GM21447 (cell line): ENCODE measurements around the gene HOXA9.

Source experiments
- ATAC-seq: cut with Tn5 transposase; IDR thresholded peaks from one replicate; pipeline ENCODE4 v1.9.1; 2021; ENCODE audit not compliant: unreplicated experiment

Gene HOXA9

DNA sequence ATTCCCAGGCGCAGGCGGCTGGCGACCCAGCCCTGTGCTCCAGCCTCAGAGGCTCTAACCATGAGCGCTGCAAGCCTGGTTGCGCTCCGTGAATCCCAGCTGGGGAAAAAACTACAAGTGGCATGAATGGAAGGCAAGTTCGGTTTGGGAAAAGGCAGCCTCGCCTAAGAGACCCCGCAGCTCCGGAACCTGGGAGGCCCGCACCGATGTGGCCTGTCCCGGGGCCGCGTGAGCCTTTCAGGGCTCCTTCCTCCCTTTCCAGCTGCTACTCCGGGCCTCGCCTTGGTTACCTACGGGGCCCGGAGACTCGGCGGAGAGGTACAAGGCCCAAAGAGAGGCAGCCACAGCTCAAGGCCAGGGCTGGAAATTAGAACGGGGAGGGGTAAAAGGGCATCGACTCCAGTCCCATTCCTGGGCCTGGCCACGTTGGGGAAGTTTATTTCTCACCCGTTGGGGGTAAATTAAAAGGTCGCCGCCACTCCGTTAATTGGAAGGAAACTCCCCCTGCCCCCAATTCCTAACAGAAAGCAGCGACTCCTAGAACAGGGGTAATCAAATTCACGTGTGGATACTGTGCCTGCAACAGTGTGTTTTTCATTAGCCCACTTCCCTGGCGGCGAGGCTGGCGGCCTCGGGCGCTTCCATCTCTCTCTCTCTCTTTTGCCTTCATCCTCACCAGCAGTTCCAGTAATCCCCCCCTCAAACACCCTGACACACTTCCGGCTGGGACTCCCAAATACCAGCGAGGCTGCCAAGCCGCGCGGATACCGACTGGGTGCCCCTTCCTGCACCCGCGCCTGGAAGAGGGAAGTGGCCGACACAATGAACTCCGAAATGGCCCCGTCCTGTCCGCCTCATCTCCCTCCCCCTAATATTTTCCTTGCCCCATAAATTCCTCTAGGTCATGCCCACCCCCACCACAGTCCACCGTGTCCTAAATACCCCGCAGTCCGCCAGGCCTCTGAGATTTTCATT lies 1.5 kb upstream of the HOXA9 start:
- no peak for ATAC-seq

DNA sequence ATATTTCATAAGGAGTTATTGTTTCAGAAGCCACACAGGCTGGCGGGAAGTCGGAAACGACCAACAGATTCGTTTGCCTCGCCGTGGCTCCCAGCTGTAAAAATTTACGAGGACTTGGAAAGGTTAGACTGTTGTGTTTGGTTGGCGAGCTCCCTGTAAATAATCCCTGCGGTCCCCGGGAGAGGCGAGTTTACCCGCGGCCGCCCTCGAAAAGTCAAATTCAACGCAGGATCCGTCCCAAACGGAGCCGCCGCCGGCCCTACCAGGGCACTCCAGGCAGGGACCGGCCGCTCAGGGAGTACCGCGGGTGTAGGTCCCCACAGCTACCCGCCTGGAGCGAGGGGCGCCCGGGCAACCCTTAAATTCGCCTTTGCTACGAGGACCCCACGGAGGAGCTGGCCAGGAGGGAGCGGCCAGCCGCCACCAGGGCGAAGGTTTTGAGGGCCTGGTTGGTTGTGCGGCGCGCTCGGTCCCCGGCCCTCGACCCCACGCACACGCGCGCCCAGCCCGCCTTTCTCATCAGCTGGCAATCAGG lies 726 bp upstream of the HOXA9 start:
- ATAC-seq = no peak

DNA sequence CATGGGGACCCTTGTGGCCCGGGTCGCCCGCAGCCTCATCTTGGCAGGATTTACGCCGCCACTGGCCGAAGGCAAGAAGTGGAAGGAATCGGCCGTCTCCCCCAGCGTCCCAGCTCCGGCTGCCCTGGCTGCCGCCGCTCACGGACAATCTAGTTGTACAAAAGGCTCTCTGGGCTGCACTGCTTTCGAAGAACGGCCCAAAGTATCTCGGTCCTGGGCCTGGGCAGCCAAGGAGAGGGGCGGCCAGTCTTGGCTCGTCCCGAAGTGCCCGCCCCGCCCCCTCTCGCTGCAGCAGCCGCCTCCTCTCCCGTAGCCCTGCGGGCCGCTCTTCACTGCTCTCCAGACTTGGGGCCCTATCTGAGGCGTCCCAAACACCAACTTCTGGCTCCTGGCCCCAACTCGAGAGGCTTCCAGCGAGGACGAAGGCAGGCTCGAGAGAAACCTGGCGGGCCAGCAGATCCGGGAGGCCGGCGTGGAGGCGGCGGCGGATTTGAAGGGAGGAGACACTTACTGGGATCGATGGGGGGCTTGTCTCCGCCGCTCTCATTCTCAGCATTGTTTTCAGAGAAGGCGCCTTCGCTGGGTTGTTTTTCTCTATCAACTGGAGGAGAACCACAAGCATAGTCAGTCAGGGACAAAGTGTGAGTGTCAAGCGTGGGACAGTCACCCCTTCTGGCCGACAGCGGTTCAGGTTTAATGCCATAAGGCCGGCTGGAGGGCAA lies 809 bp downstream of the HOXA9 start:
- no peak for ATAC-seq

DNA sequence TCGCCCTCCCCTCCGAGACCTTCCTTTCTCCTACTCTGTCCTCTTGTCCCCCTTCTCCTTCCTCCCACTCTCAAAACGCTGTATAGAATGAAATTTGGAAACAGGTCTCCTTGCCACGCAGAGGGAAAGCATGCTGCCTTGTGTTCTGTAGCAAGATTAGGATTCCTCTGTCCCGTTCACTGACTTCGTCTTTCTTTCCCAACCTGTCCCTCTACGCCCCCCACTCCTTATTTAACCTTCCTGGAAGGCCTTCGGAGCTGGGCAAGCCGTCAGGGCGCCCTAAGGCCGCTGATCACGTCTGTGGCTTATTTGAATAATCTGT lies 1.3 kb downstream of the HOXA9 start:
- ATAC-seq = no peak

DNA sequence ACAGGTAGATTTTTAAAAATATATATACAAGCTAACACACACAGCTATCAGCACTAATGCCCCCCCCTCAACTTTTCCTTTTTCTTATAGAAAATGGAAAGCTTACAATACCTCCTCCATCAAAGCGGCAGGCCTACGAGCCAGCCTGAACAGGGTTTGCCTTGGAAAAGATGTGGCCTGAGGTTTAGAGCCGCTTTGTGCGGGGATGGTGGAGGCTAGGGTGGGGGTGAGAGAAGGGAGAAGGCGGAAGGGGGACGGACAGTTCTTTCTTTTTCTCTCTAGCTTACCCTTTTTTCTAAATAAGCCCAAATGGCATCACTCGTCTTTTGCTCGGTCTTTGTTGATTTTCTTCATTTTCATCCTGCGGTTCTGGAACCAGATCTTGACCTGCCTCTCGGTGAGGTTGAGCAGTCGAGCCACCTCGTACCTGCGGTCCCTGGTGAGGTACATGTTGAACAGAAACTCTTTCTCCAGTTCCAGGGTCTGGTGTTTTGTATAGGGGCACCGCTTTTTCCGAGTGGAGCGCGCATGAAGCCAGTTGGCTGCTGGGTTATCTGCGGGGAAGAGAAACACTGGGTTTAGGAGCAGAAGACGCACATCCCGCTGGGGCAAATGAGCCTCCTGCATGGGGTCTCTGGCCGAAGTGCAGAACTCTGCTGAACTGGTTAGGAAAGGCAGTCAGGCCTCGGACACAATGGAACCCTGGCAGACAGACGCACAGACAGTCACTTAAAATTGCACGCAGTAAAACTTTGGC lies 1.9 kb downstream of the HOXA9 start:
- no peak for ATAC-seq

DNA sequence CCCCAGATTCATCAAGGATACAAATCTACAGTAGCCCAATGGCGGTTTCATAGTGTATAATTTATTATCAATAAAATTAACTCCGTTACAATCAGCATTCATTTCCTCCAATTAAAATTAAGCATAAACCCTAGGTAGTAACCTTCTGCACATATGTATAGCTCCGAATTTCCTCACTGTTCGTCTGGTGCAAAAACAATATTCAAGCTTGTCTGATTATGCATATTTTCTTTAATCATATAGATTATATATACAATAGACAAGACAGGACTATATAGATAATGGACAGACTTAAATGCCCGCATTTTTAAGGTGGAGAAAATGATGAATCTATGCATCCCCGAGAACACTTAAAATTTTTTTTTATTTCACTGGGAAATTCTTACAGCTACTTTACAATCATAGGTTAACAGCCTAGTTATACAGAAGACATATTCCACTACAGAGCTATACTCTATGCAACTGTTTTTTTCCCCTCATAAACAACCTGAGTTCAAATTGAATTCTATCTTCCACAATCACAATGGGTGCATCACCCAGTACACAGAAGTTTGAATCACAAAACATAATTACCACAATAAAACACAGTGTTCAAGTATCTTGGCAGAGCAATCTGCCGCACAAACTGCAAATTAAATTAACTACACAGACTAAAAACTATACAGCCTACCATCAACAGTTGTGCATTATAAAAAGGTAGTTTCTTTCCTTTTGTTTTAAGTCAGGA lies 2.6 kb downstream of the HOXA9 start:
- no peak for ATAC-seq

DNA sequence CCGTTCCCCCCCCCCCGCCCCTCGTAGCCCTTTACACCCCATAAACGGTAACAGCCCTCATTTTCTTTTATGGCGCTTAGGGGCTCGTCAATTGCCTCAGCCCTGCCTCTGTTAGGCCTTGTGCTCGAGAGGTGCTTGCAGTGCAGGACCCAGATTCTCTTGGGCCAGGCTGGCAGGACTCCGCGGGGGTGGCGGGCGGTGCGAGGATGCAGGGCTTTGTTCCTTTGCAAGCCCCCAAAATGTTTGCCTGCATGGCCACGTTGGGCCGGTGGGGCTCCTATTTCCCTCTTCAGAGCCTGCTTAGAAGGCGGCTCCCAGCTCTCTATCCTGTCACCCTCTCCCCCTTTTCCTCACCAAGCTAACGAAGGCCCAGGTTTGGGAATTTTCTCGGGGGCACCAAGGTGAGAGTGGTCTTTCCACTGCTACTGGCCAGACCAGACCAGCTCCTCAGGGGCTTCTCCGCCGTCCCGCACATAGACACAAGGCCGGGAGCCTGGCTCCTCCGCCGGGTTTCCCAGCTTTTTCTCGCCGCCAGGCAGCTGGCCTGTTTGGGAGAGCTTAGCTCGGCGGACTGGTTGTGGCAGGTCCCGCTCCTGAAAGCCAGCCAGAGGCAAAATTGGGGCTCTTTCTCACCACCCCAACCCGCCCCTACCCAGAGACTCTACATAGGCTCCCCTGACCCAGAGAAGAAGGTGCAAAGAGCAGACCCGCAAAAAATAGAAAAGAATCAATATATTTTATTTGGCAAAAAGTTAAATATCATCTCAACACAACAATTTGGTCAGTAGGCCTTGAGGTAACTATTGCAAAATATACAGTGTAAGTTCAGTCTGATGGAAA lies 3.4 kb downstream of the HOXA9 start:
- no peak for ATAC-seq

DNA sequence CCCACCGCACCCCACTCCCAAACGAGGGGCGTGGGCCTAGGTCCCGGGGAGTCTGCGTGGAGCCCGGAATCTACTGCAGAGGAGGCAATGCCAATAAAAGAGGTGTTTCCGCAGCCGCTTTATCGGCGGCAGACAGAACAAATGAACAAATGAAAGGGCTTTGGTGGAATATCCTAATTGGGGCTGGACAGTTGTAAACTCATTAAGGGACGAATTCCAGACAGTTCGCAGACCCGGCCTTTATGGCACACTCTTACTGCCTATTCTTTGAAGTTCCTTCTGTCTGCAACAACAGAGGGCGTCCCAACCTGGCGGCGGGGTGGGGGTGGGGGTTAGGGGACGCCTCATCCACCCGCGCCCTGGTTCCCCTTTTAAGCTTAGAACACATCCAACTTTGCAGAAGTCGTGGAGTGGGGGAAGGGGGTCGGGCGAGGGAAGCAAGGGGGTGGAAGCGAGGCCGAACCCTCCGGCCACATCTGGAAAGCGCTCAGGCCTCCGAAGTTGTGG lies 4.1 kb downstream of the HOXA9 start:
- ATAC-seq = no peak

DNA sequence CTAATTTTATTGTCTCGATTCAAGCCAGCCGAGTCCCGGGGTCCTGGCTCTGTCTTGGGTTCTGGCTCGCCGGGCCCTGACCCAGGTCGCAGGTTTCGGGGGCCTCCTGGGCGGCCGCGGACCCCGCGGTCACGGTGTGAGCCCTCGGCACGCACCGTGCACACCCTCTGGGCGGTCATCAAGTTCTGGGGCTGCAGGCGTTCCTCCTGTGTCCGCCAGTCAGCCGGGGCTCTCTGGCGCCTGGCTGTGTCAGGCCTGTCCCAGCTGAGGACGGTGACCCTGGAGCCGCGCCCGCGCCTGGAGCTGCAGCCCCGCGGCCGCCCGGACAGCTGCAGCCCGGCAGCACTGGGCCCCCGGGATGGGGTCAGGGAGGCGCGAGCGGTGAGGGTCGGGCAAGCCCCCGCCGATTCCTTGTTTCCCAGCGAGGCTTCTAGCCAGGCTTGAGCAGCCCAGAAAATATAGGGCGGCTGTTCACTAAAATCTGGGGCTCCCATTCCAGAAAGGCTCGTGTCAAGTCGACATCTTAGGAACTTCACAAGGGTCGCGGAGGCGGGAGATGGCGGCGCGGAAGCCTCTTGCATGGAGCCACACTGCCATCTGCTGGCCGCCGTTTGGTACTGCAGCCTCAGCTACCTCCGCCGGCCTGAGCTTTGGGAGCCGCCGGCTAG lies 4.7 kb downstream of the HOXA9 start:
- no peak for ATAC-seq

DNA sequence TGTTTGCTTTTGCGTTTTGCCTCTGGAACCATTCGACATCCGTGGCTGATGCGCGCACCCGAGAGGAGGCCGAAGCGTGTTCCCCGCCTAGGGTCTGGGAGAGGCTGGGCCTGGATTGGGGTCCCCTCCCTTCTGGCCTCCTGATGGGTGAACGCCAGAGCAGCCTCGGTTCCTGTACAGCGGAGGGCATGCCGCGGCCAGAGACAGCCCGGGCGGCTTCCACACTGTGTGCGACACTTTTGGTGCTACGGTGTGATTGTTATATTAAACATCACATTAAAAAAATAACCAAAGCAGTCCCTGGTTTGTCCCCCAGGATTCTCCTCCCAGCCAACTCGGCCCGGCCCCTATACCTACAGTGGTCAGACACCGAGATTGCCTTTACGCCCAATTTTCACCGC lies 5.2 kb downstream of the HOXA9 start:
- ATAC-seq = no peak

DNA sequence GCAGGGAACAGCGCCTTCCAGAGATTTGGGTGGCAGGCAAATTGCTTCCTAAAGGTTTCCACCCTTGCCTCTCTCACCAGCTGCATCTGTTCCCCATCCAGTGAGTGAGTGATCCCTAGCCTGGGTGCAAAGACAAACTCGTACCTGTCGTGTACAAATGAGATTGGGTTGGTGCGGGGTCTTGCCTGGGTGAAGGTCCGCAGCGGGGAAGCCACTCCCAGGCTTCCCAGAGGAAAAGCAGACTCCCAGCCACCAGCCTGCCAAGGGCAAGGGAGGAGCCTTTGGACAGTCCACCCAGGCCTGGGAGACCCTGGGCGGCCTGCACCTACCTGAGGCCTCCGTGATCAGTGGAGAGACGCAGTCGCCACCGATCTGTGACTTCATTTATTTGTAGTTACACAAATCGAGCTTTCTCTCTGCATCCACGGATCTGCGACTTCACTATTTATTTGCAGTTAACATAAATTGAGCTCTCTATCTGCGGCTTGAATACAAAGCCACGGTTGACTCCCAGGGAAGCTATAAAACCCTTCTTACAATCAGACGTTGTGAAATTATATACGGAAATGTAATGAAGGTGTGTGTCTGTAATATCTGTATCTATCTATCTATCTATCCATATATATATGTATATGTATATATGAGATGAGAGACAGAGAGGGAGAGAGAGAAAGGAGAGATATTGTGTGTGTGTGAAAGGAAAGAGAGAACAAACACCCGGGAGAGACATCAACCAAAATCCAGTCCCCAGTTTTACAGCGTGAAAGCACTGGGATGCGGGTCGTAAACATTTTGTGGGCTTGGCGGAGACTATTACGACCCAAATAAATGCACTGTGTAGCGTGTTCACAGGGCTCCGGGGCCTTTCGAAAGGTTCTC lies 5.8 kb downstream of the HOXA9 start:
- no peak for ATAC-seq

DNA sequence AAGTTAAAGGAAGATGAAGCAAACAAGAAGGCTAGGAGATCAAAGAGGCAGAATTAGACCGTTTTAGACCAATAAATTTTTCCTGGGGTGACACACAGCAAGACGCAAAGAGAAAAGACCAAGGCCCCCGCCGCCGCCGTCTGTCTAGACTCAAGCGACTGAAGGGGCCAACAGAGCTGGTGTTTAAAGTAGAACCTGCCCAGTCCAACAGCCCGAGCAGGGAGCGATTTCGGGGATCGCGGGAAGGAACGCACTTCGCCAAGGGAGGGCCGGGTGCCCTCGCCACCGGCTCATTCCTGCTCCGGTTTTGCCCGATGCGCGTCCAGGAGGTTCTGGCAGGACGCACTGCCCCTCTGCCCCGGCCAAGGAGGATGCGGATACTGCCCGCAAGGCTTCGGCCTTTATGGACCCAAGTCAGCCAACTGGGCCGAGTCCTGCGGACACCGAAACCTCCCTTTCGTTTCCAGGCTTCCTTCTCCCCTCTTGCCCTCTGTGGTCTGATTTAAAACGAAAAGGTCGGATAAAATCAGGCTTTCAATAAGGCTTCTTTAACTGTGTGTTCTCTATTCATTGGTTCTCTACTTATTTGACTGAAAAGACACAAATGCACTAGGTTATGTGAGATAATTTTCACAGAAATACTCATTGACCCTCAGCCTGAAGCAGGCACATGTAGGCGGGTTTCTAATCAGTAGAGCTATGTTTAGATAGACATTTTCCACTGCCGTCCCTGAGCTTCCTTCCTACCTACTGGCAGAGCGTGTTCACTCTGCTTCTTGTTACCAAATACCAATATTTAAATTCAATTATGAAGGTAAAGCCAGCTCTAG lies 6.7 kb downstream of the HOXA9 start:
- ATAC-seq = no peak

DNA sequence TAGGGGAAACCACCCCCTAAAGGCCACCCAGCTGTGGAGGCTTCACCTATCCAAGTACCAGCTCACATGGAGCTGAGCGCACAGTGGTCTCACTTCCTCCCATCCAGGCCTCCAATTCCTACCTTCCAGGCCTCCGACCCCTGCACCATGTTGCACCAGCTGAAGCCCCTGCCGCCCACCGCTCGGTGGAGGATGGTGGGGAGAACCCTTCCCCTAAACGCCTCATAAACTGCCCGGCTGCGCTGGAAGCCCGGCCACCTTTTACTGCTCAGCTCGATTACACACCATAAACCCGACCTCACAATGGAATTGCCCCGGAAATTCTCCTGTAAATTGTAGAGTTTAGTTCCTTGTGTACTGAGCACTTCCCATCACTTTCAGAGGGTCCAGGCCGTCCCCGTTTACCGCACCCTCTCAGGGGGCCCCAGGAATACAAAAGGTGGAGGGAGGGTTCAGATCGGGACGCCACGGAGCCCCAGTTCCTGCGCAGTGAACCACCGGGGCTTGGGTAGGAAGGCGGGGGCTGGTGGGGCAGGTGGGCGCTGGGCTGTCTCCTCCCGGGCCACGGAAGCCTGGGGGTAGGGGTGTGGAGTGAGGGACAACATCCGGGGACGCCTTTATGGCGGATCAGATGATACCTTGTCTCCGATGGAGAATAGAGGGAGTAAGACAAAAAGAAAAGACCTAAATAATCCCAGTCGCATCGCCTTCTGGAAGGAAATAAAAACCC lies 7.5 kb downstream of the HOXA9 start:
- ATAC-seq = no peak

DNA sequence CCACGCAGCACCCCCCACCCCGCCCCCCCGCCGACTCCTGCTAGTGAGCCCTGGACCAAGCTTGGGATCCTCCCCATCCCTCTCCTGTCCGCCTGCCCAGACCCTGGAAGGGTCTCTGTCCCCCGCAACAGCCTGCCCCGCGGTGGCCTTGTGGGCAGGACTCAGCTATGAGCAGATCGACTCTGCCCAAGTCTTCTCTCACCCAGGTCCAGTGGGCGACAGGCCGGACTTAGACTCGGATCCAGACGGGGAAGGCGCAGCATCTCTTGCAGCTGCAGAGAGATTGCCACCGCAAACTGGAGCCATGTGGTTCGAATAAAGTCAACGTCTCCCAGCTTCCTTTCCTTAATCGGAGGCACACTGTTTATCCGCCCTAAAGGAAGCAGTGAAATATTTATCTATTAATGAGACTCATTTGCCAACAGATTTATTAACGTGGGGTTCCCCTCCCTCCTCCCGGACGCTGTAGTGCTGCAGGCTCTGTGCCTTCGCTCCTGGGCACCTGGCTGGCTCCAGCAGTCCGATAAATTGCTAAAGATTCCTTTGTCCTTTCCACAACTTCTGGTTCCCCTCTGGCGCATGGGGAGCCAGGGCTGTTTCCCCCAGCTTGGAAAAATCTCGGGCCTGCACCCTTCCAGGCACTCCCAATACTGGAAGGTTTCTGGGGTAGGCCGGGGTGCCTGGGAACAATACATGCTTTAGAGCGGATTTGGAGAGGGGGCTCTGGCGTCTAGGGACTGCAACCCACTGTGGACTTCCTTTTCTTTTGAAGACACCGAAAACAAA lies 8.2 kb downstream of the HOXA9 start:
- ATAC-seq = no peak

DNA sequence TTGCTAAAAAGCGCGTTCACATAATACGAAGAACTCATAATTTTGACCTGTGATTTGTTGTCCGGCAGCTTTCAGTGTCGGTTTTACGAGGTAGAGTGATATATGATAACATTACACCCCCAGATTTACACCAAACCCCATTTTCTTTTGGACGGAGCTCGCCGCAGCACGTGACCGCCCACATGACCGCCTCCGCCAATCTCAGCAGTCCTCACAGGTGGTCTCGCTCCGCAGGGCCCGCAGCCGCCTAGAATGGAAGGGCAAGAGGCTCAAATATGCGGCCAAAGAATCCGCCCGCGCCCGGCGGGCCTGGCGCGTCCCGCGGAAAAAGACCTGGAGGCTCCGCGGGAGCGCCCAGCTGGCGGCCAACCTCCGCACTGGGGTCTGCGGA lies 8.8 kb downstream of the HOXA9 start, which contains the start of gene HOXA7:
Gene HOXA7 (minus strand): TSS at position 168 of the 391 bp plus-strand sequence. CDS start 130 bp downstream, at position 38.
- ATAC-seq = no peak
